Endothelial cell of umbilical vein (primary cell): ENCODE results near the gene TRIM51. TPM values are rescaled to one million over a fixed set of nuclear protein-coding genes. Genes with fewer than 3 reads are reported as not detected.
"Not testable (repeated sequence)": the region's sequence is repeated elsewhere in the genome, so short reads cannot be mapped to it uniquely, and the experiment has no call there.

ENCODE experiments used
- BruUV-seq: library from RNA; stranded (reverse); fragments of 400-500 nt; replicated peaks from 2 replicates; lab custom pipeline; 2021; lab: Mats Ljungman, UMichigan
- CTCF ChIA-PET: fragments of 300-600, 350-600 bp; sonication (Branson Sonifier 250); formaldehyde crosslinking; loops from one replicate; lab custom pipeline; 2021; ENCODE audit warnings: antibody characterized with exemption, inconsistent platforms; lab: Charles Lee
- POLR2A ChIA-PET: fragments of 300-600, 350-600 bp; sonication (Branson Sonifier 250); formaldehyde crosslinking; loops from one replicate; lab custom pipeline; 2021; ENCODE audit warnings: antibody characterized with exemption, inconsistent platforms; lab: Charles Lee
- DNase-seq: peaks from one replicate; pipeline ENCODE4 v3.0.0-alpha.2; 2011; ENCODE audit warnings: low read depth, low spot score
- FAIRE-seq: peaks from 2 replicates; lab custom pipeline; 2011; peaks lifted over from hg19 to GRCh38; lab: Jason Lieb, UNC
- H2AFZ ChIP-seq: 2 replicates; pipeline ENCODE4 v1.6.0; 2012; ENCODE audit warnings: low read depth, low read length, control low read depth, inconsistent platforms
- H3K27ac ChIP-seq: 2 replicates; pipeline ENCODE4 v1.5.1; 2011; ENCODE audit warnings: low read depth, mild to moderate bottlenecking, control low read depth, low read length, moderate library complexity; ENCODE audit not compliant: insufficient read depth
- H3K27me3 ChIP-seq, 2 experiments: 2 replicates each; pipeline versions ENCODE4 v1.6.0 to v1.6.1; 2011; ENCODE audit warnings: low read length in 2 of 2, mixed read lengths in 1 of 2; ENCODE audit not compliant: control insufficient read depth in 2 of 2, insufficient read depth in 2 of 2
- H3K36me3 ChIP-seq, 2 experiments: 2 replicates in 1 of 2; 3 replicates in 1 of 2; pipeline ENCODE4 v1.5.1; 2011; ENCODE audit warnings: low read length in 2 of 2, mild to moderate bottlenecking in 1 of 2, moderate library complexity in 1 of 2; ENCODE audit not compliant: control insufficient read depth in 2 of 2, insufficient read depth in 2 of 2; ENCODE audit errors: extremely low read depth in 1 of 2
- H3K4me1 ChIP-seq: 3 replicates; pipeline ENCODE4 v1.5.1; 2011; ENCODE audit warnings: mild to moderate bottlenecking, low read length; ENCODE audit not compliant: control insufficient read depth, insufficient read depth; ENCODE audit errors: extremely low read depth
- H3K4me2 ChIP-seq: 2 replicates; pipeline ENCODE4 v1.6.1; 2011; ENCODE audit warnings: low read length, control low read depth, mixed read lengths; ENCODE audit not compliant: insufficient read depth
- H3K4me3 ChIP-seq, 3 experiments: fragments of 200-600 bp in 1 of 3; sonication (generic), shearing (Covaris generic) in 1 of 3; replicated peaks in 1 of 3; 2 replicates each; pipeline ENCODE4 v1.5.1; 2011 to 2016; ENCODE audit warnings: control low read depth in 3 of 3, low read length in 3 of 3, mild to moderate bottlenecking in 2 of 3, inconsistent platforms in 1 of 3, low read depth in 1 of 3, moderate library complexity in 1 of 3; ENCODE audit not compliant: insufficient read depth in 1 of 3
- H3K79me2 ChIP-seq: 2 replicates; pipeline ENCODE4 v1.6.0; 2012; ENCODE audit warnings: low read length, inconsistent platforms; ENCODE audit not compliant: control insufficient read depth, insufficient read depth
- H3K9ac ChIP-seq: replicated peaks from 2 replicates; pipeline ENCODE3; 2011; ENCODE audit warnings: low read length, control low read depth; ENCODE audit not compliant: insufficient read depth; ENCODE audit errors: extremely low read depth
- H3K9me1 ChIP-seq: replicated peaks from 3 replicates; pipeline ENCODE4 v1.6.0; 2011; ENCODE audit warnings: mild to moderate bottlenecking, low read length; ENCODE audit not compliant: control insufficient read depth, insufficient read depth; ENCODE audit errors: extremely low read depth
- H3K9me3 ChIP-seq: replicated peaks from 2 replicates; pipeline ENCODE4 v1.5.1; 2012; ENCODE audit warnings: low read length, inconsistent platforms; ENCODE audit not compliant: control insufficient read depth, insufficient read depth
- H4K20me1 ChIP-seq: replicated peaks from 2 replicates; pipeline ENCODE3; 2011; ENCODE audit warnings: mild to moderate bottlenecking, low read length; ENCODE audit not compliant: control insufficient read depth, insufficient read depth; ENCODE audit errors: extremely low read depth
- EZH2 ChIP-seq: IDR thresholded peaks from 2 replicates; pipeline ENCODE4 v1.6.1; 2012; ENCODE audit warnings: borderline replicate concordance, low read depth, mild to moderate bottlenecking, moderate library complexity, low read length, inconsistent platforms; ENCODE audit not compliant: severe bottlenecking
- JUN ChIP-seq: IDR thresholded peaks from 2 replicates; pipeline ENCODE4 v1.6.1; 2011; ENCODE audit warnings: borderline replicate concordance, low read depth; ENCODE audit not compliant: insufficient read length, insufficient read depth
- MYC ChIP-seq: IDR thresholded peaks from one replicate; pipeline ENCODE4 v1.6.1; 2011; ENCODE audit warnings: mild to moderate bottlenecking, low read depth, low read length
- dilution Hi-C: fragments of 300-500 bp; cut with MboI; formaldehyde crosslinking; loops from one replicate; pipeline ENCODE4 v1.15.0; 2019; ENCODE audit warnings: low sequenced_read_pairs; ENCODE audit not compliant: extremely low pct_ligation_motif_present
- intact Hi-C: fragments of 100-400 bp; cut with micrococcal nuclease; formaldehyde crosslinking; loops from one replicate; pipeline ENCODE4 v1.10.0; 2022
- polyA plus RNA-seq, 4 experiments: library from polyadenylated mRNA; depleted of rRNA in 3 of 4; stranded (reverse) in 3 of 4; unstranded in 1 of 4; fragments of >200 nt; gene quantifications; 2 replicates each; pipeline versions ENCODE4 v1.2.1 to v1.2.3, GENCODE V29; 2011 to 2012; ENCODE audit warnings: missing spikeins in 1 of 4
- total RNA-seq: library from RNA; stranded (reverse); gene quantifications from 2 replicates; pipeline ENCODE4 v1.2.3, GENCODE V29; 2021

TRIM51 gene
- total and polyA plus RNA-seq, 2 donors (not counting 3 experiments of a cell fraction or from before 2014, with no cell fraction given) = not detected

DNA sequence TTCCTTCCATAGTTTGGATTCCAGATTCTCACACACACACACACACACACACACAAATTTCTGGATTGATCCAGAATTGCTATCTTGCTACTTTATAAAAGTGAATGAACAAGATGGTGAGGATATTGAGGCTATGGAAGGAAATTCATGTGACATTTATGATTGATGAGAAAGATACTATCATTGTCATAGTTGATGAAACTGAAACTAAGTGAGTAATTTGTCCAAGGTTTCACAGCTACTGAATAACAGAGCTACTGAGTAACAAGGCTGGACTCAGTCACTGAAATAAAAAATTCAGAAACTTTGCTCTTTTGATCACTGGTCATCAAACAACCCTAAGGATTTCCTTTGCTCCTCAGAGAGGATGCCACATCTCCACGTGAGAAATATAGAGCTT is 28.4 kb upstream of the TRIM51 start:
- H3K9me1 ChIP-seq = no peaks in the 10 kb centered on the region
- intact Hi-C loops (no loop called here), dilution Hi-C loops (no loop called here)
- no peak overlapping the region for H3K27ac ChIP-seq
- no peaks in the 10 kb centered on the region for H4K20me1 ChIP-seq
- no peak overlapping the region for H2AFZ ChIP-seq
- TF ChIP-seq MYC (no peak), JUN (no peak), EZH2 (no peak)
- H3K79me2 ChIP-seq = no peaks in the 10 kb centered on the region
- DNase-seq = no peak
- no TSS peak for BruUV-seq
- FAIRE-seq = no peak
- peaks cover 2% of the 10 kb centered on the region for H3K9me3 ChIP-seq
- CTCF ChIA-PET = no interaction called here
- H3K4me3 ChIP-seq = no peak overlapping the region
- H3K36me3 ChIP-seq = no peaks in the 10 kb centered on the region
- no peak overlapping the region for H3K4me2 ChIP-seq
- POLR2A ChIA-PET = no interaction called here
- no peaks in the 10 kb centered on the region for H3K4me1 ChIP-seq
- no peak overlapping the region for H3K9ac ChIP-seq
- H3K27me3 ChIP-seq = no peaks in the 10 kb centered on the region

DNA sequence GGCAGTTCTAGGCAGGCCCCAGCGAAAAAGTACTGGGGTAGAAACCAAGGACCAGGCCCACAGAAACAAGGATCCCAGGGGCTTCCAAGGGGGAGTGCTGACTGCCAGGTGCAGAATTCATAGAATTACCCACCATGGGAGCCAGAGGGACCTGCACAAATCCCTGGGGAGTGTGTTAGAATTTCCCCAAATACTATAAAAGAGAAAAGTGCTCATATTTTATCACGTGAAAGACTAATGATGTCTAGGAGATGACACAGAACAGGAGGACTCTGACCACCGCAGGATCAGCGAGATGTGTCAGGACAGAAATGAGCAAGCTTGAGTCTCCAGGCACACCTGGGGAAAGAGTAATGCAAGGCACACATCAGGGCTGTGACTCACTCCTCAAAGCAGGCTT is 15.7 kb upstream of the TRIM51 start:
- H2AFZ ChIP-seq, H3K9ac ChIP-seq, H3K9me3 ChIP-seq, dilution Hi-C loops, DNase-seq, H3K4me2 ChIP-seq, H3K36me3 ChIP-seq, H3K9me1 ChIP-seq, FAIRE-seq, POLR2A ChIA-PET, H3K27ac ChIP-seq, H3K27me3 ChIP-seq, H3K4me3 ChIP-seq, H3K79me2 ChIP-seq, BruUV-seq, intact Hi-C loops, CTCF ChIA-PET, H4K20me1 ChIP-seq, H3K4me1 ChIP-seq: not testable (repeated sequence)

DNA sequence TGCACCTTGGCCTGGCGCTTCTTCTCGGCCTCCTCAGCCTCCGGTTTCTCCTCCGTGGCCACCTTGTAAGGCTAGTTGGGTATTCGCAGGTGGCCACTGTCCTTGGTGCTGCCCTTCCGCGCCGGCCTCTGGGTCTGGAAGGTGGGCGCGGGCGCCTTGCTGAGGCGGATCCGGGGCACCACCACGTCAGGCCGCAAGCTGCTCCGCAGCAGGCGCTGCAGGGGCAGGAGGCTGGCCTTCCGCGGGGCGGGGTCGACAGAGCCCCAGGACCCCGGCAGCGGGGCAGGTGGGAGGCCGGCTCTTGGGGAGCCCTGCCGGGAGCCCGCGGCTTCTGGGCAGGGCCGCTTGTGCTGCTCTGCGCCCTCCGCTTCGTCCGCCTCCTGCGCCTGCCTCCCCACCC is 10.4 kb upstream of the TRIM51 start:
- H3K27me3 ChIP-seq, POLR2A ChIA-PET, H2AFZ ChIP-seq, H3K9me3 ChIP-seq, H4K20me1 ChIP-seq, H3K9ac ChIP-seq, intact Hi-C loops, H3K36me3 ChIP-seq, H3K4me2 ChIP-seq, CTCF ChIA-PET, DNase-seq, BruUV-seq, FAIRE-seq, dilution Hi-C loops, H3K27ac ChIP-seq, H3K4me1 ChIP-seq, H3K79me2 ChIP-seq, H3K4me3 ChIP-seq, H3K9me1 ChIP-seq: not testable (repeated sequence)

DNA sequence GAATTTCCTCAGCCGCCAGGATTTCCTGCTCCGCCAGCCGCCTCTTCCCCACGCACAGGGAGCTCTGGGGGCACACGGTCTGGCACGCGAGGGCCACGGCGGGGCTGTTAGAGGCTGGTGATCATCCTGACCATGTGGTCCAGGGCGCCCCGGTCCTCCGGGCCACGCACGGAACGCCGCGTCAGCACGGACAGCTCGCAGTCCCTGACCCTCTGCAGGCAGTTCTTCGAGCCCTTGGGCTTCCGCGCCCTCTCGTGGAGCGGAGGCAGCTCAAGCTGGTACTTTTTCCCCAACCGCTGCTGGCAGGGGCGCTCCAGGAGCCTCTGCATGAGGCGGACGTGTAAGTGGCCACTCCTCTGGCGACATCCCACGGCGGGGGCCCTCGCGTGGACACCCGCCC is 10.0 kb upstream of the TRIM51 start:
- DNase-seq, H4K20me1 ChIP-seq, H3K27me3 ChIP-seq, H3K9me3 ChIP-seq, H3K9ac ChIP-seq, H3K4me1 ChIP-seq, H2AFZ ChIP-seq, H3K36me3 ChIP-seq, FAIRE-seq, H3K9me1 ChIP-seq, CTCF ChIA-PET, H3K79me2 ChIP-seq, intact Hi-C loops, BruUV-seq, H3K4me3 ChIP-seq, dilution Hi-C loops, H3K27ac ChIP-seq, H3K4me2 ChIP-seq, POLR2A ChIA-PET: not testable (repeated sequence)
